GM21360 (cell line): ENCODE measurements around the gene MAGI1.

ENCODE experiments used
- ATAC-seq: cut with Tn5 transposase; IDR thresholded peaks from one replicate; pipeline ENCODE4 v1.9.1; 2021; ENCODE audit warnings: mild to moderate bottlenecking, moderate library complexity; ENCODE audit not compliant: unreplicated experiment

The MAGI1 gene

GRCh38 chr3:65655061-65655460, 383.7 kb downstream of the MAGI1 start:
- no peak for ATAC-seq

- ATAC-seq = no peak
These were observed 385.0 kb downstream of the MAGI1 start for GRCh38 chr3:65653731-65654130.

- no peak for ATAC-seq
These were observed 388.5 kb downstream of the MAGI1 start for GRCh38 chr3:65650247-65650646.

GRCh38 chr3:65647369-65647768, 391.3 kb downstream of the MAGI1 start:
- no peak for ATAC-seq

GRCh38 chr3:65642883-65643282, 395.8 kb downstream of the MAGI1 start:
- ATAC-seq = no peak

- ATAC-seq = no peak
These were observed 396.9 kb downstream of the MAGI1 start for GRCh38 chr3:65641777-65642176.

- no peak for ATAC-seq
These were observed 397.7 kb downstream of the MAGI1 start for GRCh38 chr3:65641045-65641444.

GRCh38 chr3:65639444-65639843, 399.3 kb downstream of the MAGI1 start:
- ATAC-seq = no peak

GRCh38 chr3:65638301-65638700, 400.4 kb downstream of the MAGI1 start:
- no peak for ATAC-seq

- no peak for ATAC-seq
These were observed 402.4 kb downstream of the MAGI1 start for GRCh38 chr3:65636326-65636725.

- ATAC-seq = no peak
These were observed 403.1 kb downstream of the MAGI1 start for GRCh38 chr3:65635657-65636056.

- no peak for ATAC-seq
These were observed 405.6 kb downstream of the MAGI1 start for GRCh38 chr3:65633018-65633638.

GRCh38 chr3:65632414-65632813, 406.3 kb downstream of the MAGI1 start:
- ATAC-seq = no peak

- ATAC-seq = no peak
These were observed 409.7 kb downstream of the MAGI1 start for GRCh38 chr3:65628978-65629377.

GRCh38 chr3:65627062-65627461, 411.7 kb downstream of the MAGI1 start:
- no peak for ATAC-seq

GRCh38 chr3:65625305-65625704, 413.4 kb downstream of the MAGI1 start:
- ATAC-seq = no peak

GRCh38 chr3:65623362-65623761, 415.4 kb downstream of the MAGI1 start:
- ATAC-seq = no peak

- ATAC-seq = no peak
These were observed 418.8 kb downstream of the MAGI1 start for GRCh38 chr3:65619888-65620287.

- ATAC-seq = no peak
These were observed 419.3 kb downstream of the MAGI1 start for GRCh38 chr3:65619451-65619881.

GRCh38 chr3:65618599-65618998, 420.1 kb downstream of the MAGI1 start:
- no peak for ATAC-seq

GRCh38 chr3:65617787-65618186, 420.9 kb downstream of the MAGI1 start:
- ATAC-seq = no peak

- ATAC-seq = no peak
These were observed 421.5 kb downstream of the MAGI1 start for GRCh38 chr3:65617209-65617608.

GRCh38 chr3:65616563-65616962, 422.2 kb downstream of the MAGI1 start:
- no peak for ATAC-seq
